ENCODE data around the gene SNX7.

SNX7 gene

DNA sequence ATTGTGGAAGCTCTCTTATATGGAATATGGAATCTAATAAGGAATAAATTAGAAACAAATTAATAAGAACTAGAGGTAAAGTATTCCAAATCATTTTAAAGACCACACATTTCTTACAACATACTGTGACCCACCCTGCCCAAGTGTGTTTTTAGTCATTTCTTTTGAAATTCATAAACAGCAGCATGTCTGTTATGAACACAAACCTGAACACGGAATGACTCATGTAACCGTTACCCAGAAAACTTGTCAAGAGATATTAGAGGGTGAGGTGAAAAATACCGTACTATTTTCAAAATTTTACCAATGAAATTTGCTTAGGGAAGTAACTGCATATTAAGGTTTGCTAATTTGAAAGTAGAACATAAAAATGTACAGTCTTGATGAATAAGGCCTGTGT lies 48.4 kb downstream of the SNX7 start:
- DNase-seq: no peak
- no peaks in the 10 kb centered on the region for H3K9me3 ChIP-seq (ENCODE audit: control insufficient read depth, low read length)
- H3K4me3 ChIP-seq (ENCODE audit: insufficient read depth, low read depth, low read length, poor library complexity, severe bottlenecking): no peak overlapping the region
- H3K27ac ChIP-seq (ENCODE audit: insufficient read depth, low read length, poor library complexity, severe bottlenecking): no peak overlapping the region
- no peaks in the 10 kb centered on the region for H3K36me3 ChIP-seq (ENCODE audit: control insufficient read depth, insufficient read depth, low read length)
- H3K4me1 ChIP-seq (ENCODE audit: control insufficient read depth, insufficient read depth, low read length, poor library complexity, severe bottlenecking): no peaks in the 10 kb centered on the region
- H3K27me3 ChIP-seq (replicated peaks; ENCODE audit: control insufficient read depth, insufficient read depth, low read length, poor library complexity, severe bottlenecking): no peaks in the 10 kb centered on the region

DNA sequence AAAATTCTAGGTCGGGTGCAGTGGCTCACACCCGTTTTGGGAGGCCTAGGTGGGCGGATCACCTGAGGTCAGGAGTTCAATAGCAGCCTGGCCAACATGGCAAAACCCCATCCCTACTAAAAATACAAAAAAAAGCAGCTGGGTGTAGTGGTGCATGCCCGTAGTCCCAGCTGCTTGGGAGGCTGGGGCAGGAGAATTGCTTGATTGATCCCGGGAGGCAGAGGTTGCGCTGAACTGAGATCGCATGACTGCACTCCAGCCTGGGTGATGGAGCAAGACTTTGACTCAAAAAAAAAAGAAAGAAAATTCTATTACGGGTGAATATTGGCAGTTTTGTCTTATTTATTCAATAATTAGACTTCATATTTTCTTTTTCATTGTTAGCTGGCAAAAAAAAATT lies 62.1 kb downstream of the SNX7 start:
- Histone ChIP-seq H3K4me3 (ENCODE audit: insufficient read depth, low read depth, low read length, poor library complexity, severe bottlenecking) (no peak overlapping the region), H3K27ac (ENCODE audit: insufficient read depth, low read length, poor library complexity, severe bottlenecking) (no peak overlapping the region), H3K9me3 (ENCODE audit: control insufficient read depth, low read length) (no peaks in the 10 kb centered on the region), H3K4me1 (ENCODE audit: control insufficient read depth, insufficient read depth, low read length, poor library complexity, severe bottlenecking) (no peaks in the 10 kb centered on the region), H3K27me3 (replicated peaks; ENCODE audit: control insufficient read depth, insufficient read depth, low read length, poor library complexity, severe bottlenecking) (no peaks in the 10 kb centered on the region), H3K36me3 (ENCODE audit: control insufficient read depth, insufficient read depth, low read length) (no peaks in the 10 kb centered on the region)
- DNase-seq: no peak

DNA sequence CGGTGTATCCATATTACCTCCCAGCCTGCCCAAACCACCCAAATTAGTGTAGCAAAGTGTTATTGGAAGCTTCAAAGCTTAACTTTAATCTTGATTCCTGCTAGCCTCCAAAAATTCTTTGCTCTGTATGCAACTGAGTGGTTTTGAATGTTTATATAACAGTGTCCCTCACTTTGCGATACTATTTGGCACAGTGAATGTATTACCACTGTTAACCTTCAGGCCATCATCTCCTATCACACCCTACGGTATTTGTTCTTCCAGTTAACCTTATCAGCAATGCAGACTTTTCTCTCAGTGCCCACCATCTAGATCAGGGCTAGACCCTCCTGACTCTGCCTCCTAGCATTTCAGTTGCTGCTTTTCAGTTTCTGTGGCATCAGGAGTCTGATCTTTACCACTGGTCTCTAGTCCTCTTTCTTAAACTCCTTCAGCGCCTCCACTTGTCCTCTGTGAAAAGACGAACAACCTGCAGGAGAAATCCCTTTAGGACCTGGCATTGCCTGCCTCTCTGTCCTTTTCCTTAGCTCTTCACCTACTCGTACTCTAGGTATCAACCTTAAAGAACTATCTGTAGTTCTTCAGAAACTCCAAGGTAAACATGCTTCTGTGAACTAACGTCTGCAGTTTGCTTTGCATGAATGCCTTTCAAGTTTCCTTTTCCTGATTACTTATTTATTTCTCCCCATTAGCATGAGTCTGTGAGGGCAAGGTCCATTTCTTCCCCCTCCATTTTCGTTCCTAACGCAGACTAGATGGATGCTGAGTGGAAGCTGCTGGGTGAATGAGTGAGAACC lies 71.7 kb downstream of the SNX7 start:
- DNase-seq: no peak
- H3K4me3 ChIP-seq (ENCODE audit: insufficient read depth, low read depth, low read length, poor library complexity, severe bottlenecking): no peak overlapping the region
- no peaks in the 10 kb centered on the region for H3K36me3 ChIP-seq (ENCODE audit: control insufficient read depth, insufficient read depth, low read length)
- H3K4me1 ChIP-seq (ENCODE audit: control insufficient read depth, insufficient read depth, low read length, poor library complexity, severe bottlenecking): no peaks in the 10 kb centered on the region
- no peaks in the 10 kb centered on the region for H3K9me3 ChIP-seq (ENCODE audit: control insufficient read depth, low read length)
- H3K27ac ChIP-seq (ENCODE audit: insufficient read depth, low read length, poor library complexity, severe bottlenecking): no peak overlapping the region
- H3K27me3 ChIP-seq (replicated peaks; ENCODE audit: control insufficient read depth, insufficient read depth, low read length, poor library complexity, severe bottlenecking): no peaks in the 10 kb centered on the region

DNA sequence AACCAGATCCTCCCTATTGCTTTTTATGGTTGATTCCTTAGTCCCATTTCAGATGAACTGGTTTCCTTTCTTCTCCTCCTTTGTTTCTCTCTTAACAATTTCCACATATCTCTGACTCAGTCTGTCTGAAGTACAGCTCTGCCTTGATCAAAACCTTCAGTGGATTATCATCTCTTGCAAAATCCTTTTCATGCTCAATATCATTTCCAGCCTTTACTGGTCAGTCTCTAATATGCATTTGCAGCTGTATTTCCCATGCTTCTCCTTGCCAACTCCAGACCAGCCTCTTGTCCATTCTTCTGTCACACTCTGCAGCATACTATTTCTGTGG lies 72.2 kb downstream of the SNX7 start:
- Histone ChIP-seq H3K27ac (ENCODE audit: insufficient read depth, low read length, poor library complexity, severe bottlenecking) (no peak overlapping the region), H3K27me3 (replicated peaks; ENCODE audit: control insufficient read depth, insufficient read depth, low read length, poor library complexity, severe bottlenecking) (no peaks in the 10 kb centered on the region), H3K4me1 (ENCODE audit: control insufficient read depth, insufficient read depth, low read length, poor library complexity, severe bottlenecking) (no peaks in the 10 kb centered on the region), H3K9me3 (ENCODE audit: control insufficient read depth, low read length) (no peaks in the 10 kb centered on the region), H3K36me3 (ENCODE audit: control insufficient read depth, insufficient read depth, low read length) (no peaks in the 10 kb centered on the region), H3K4me3 (ENCODE audit: insufficient read depth, low read depth, low read length, poor library complexity, severe bottlenecking) (no peak overlapping the region)
- no peak for DNase-seq

DNA sequence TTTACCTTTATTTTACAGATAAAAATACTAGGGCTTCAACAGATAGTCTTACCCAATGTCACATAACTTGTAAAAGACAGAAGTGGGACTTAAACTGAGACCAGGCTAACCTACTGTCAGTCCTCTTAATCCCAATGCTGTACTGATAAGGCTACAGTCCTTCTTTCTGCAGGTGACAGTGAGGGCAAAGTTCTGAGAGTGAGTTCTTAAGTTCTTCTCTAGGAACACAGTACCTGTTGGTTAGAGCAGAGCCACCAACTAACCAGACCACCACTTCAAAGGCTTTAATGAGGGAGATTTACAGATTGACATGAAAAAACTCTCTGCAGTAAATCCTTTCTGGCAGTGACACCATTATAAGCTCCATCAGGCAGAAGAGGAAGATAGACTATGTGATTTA lies 74.2 kb downstream of the SNX7 start:
- DNase-seq: no peak
- no peaks in the 10 kb centered on the region for H3K4me1 ChIP-seq (ENCODE audit: control insufficient read depth, insufficient read depth, low read length, poor library complexity, severe bottlenecking)

DNA sequence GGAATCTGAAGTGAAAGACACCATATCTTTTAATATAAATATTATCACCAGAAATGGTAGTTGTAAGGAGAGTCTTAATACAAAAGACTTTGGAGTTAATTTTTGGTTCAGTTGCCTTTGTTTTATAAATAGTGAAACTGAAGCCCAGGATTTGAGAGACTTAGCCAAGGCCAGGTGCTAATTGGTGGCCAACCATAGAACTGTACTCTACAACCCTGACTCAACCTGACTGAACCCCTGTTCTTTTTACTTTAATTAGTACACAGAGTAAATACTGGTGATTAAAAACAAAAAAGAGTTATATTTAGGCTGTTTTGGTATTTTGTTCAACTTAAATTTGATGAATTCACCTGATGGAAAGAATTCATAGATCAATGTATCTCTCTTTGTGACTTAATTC lies 76.3 kb downstream of the SNX7 start:
- DNase-seq: no peak
- no peak overlapping the region for H3K4me3 ChIP-seq (ENCODE audit: insufficient read depth, low read depth, low read length, poor library complexity, severe bottlenecking)
- no peaks in the 10 kb centered on the region for H3K4me1 ChIP-seq (ENCODE audit: control insufficient read depth, insufficient read depth, low read length, poor library complexity, severe bottlenecking)
- H3K27me3 ChIP-seq (replicated peaks; ENCODE audit: control insufficient read depth, insufficient read depth, low read length, poor library complexity, severe bottlenecking): no peaks in the 10 kb centered on the region
- no peak overlapping the region for H3K27ac ChIP-seq (ENCODE audit: insufficient read depth, low read length, poor library complexity, severe bottlenecking)
- H3K36me3 ChIP-seq (ENCODE audit: control insufficient read depth, insufficient read depth, low read length): no peaks in the 10 kb centered on the region
- no peaks in the 10 kb centered on the region for H3K9me3 ChIP-seq (ENCODE audit: control insufficient read depth, low read length)

More for the DNA sequence above, 74.2 kb downstream of the SNX7 start:
- H3K27ac ChIP-seq (ENCODE audit: insufficient read depth, low read length, poor library complexity, severe bottlenecking): no peak overlapping the region
- no peak overlapping the region for H3K4me3 ChIP-seq (ENCODE audit: insufficient read depth, low read depth, low read length, poor library complexity, severe bottlenecking)
- no peaks in the 10 kb centered on the region for H3K36me3 ChIP-seq (ENCODE audit: control insufficient read depth, insufficient read depth, low read length)
- H3K9me3 ChIP-seq (ENCODE audit: control insufficient read depth, low read length): no peaks in the 10 kb centered on the region
- no peaks in the 10 kb centered on the region for H3K27me3 ChIP-seq (replicated peaks; ENCODE audit: control insufficient read depth, insufficient read depth, low read length, poor library complexity, severe bottlenecking)

DNA sequence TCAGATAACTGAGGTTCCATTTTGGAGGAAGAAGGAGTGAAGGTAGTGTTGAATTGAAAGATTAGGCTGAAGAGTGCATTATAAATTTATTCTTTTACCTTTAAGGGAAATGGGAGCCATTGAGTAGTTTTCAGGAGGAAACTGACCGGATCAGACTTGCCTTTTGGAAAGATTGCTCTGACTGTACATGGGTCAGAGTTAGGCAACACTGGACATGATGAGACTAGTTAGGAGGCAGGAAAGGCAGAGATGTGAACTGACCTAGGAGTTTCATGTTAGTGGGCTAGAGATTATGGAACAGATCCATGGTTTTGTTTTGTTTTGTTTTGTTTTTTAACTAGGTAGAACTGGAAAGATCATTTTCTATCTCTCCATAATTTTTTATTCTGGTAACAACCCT lies 78.2 kb downstream of the SNX7 start:
- no peaks in the 10 kb centered on the region for H3K4me1 ChIP-seq (ENCODE audit: control insufficient read depth, insufficient read depth, low read length, poor library complexity, severe bottlenecking)
- no peaks in the 10 kb centered on the region for H3K36me3 ChIP-seq (ENCODE audit: control insufficient read depth, insufficient read depth, low read length)
- H3K4me3 ChIP-seq (ENCODE audit: insufficient read depth, low read depth, low read length, poor library complexity, severe bottlenecking): no peak overlapping the region
- H3K27me3 ChIP-seq (replicated peaks; ENCODE audit: control insufficient read depth, insufficient read depth, low read length, poor library complexity, severe bottlenecking): no peaks in the 10 kb centered on the region
- no peak for DNase-seq
- H3K9me3 ChIP-seq (ENCODE audit: control insufficient read depth, low read length): no peaks in the 10 kb centered on the region
- H3K27ac ChIP-seq (ENCODE audit: insufficient read depth, low read length, poor library complexity, severe bottlenecking): no peak overlapping the region

DNA sequence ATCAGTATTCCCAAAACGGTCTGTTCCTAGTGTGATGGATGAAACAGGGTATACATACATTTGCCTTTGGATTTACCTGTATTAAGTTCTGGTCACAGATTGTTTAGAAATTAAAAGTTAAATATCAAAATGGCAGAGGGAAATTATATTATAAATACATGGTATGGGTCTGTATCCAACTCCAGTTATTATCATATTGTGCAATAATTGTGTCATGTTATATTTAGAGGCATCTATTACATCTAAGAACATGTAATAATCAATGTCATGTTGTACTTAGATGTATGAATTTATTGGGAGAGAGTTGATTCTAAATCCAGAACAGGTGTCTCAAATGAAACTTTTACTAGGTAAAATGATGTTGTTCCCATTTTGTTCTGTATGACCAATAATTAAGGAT lies 79.6 kb downstream of the SNX7 start:
- Histone ChIP-seq H3K4me1 (ENCODE audit: control insufficient read depth, insufficient read depth, low read length, poor library complexity, severe bottlenecking) (no peaks in the 10 kb centered on the region), H3K27ac (ENCODE audit: insufficient read depth, low read length, poor library complexity, severe bottlenecking) (no peak overlapping the region)

DNA sequence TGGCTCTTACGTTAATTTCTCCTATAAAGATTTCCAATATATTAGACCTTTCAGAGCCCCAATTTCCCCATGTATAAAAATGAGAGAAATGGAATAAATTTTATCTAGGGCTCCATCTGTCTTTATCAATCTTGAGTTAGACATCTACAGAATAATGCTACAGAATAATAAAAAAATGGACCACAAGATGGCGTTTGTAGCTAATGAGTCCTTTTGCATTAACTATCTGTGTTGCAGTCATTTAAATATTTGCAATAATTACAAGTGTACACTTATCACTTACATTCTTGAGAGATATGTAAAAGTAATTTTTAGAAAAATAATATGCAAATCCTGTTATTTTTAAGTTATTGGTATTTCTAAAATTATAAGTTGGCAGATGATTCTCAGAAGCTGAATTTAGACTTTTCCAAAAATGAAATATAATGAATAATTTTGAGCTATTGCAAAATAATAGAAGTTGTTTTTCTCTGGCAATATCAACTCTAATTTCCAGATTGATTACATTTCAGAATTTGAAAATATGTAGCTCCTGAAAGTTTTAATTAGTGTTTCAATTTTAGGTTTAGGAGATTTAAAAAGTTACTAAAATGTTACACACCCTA lies 87.7 kb downstream of the SNX7 start:
- Histone ChIP-seq H3K4me3 (ENCODE audit: insufficient read depth, low read depth, low read length, poor library complexity, severe bottlenecking) (no peak overlapping the region), H3K36me3 (ENCODE audit: control insufficient read depth, insufficient read depth, low read length) (no peaks in the 10 kb centered on the region), H3K9me3 (ENCODE audit: control insufficient read depth, low read length) (no peaks in the 10 kb centered on the region), H3K4me1 (ENCODE audit: control insufficient read depth, insufficient read depth, low read length, poor library complexity, severe bottlenecking) (no peaks in the 10 kb centered on the region), H3K27me3 (replicated peaks; ENCODE audit: control insufficient read depth, insufficient read depth, low read length, poor library complexity, severe bottlenecking) (no peaks in the 10 kb centered on the region), H3K27ac (ENCODE audit: insufficient read depth, low read length, poor library complexity, severe bottlenecking) (no peak overlapping the region)
- DNase-seq: no peak

More for the DNA sequence above, 79.6 kb downstream of the SNX7 start:
- H3K27me3 ChIP-seq (replicated peaks; ENCODE audit: control insufficient read depth, insufficient read depth, low read length, poor library complexity, severe bottlenecking): no peaks in the 10 kb centered on the region
- no peak overlapping the region for H3K4me3 ChIP-seq (ENCODE audit: insufficient read depth, low read depth, low read length, poor library complexity, severe bottlenecking)
- no peaks in the 10 kb centered on the region for H3K36me3 ChIP-seq (ENCODE audit: control insufficient read depth, insufficient read depth, low read length)
- no peak for DNase-seq
- H3K9me3 ChIP-seq (ENCODE audit: control insufficient read depth, low read length): no peaks in the 10 kb centered on the region

DNA sequence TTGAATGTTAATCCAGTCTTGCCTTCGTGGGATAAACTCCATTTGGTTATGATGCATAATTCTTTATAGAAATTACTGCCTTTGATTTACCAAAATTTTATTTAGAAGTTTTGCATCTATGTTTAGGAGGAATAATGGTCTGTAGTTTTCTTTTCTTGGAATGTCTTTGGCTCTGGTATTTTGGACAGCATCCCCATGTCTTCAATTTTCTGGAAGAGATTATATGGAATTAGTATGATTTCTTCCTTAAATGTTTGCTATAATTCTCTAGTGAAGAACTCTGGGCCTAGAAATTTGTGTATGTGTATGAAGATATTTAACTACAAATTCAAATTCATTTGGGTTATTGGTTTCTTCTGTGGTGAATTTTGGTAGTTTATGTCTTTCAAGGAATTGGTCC lies 92.7 kb downstream of the SNX7 start:
- Histone ChIP-seq H3K36me3 (ENCODE audit: control insufficient read depth, insufficient read depth, low read length) (no peaks in the 10 kb centered on the region), H3K4me3 (ENCODE audit: insufficient read depth, low read depth, low read length, poor library complexity, severe bottlenecking) (no peak overlapping the region), H3K9me3 (ENCODE audit: control insufficient read depth, low read length) (no peaks in the 10 kb centered on the region), H3K4me1 (ENCODE audit: control insufficient read depth, insufficient read depth, low read length, poor library complexity, severe bottlenecking) (no peaks in the 10 kb centered on the region), H3K27me3 (replicated peaks; ENCODE audit: control insufficient read depth, insufficient read depth, low read length, poor library complexity, severe bottlenecking) (no peaks in the 10 kb centered on the region), H3K27ac (ENCODE audit: insufficient read depth, low read length, poor library complexity, severe bottlenecking) (no peak overlapping the region)
- DNase-seq: no peak

All from effector memory CD4-positive, alpha-beta T cell (primary cell).